A673 (cell line): ENCODE results near the gene TSPAN12.

Experiments
- CTCF ChIP-seq: fragments of 300-800, 200-600 bp; sonication (generic); conservative IDR thresholded peaks from 2 replicates; pipeline ENCODE4 v1.5.1; 2017; ENCODE audit warnings: low read depth, mild to moderate bottlenecking, antibody characterized with exemption, low read length, moderate library complexity, mixed read lengths
- EZH2 ChIP-seq: fragments of 200-600 bp; sonication (generic); IDR thresholded peaks from 2 replicates; pipeline ENCODE4 v1.6.1; 2017; ENCODE audit warnings: borderline replicate concordance, low read depth, mild to moderate bottlenecking, mixed read lengths, antibody characterized with exemption, low read length; ENCODE audit not compliant: poor library complexity, severe bottlenecking

- no peak for TF ChIP-seq CTCF
- TF ChIP-seq EZH2 = no peak
These were observed 19.0 kb upstream of the TSPAN12 start for GRCh38 chr7:120876922-120877321.
